ENCODE results near the gene MS4A15.
"Not testable (repeated sequence)": the region's sequence is repeated elsewhere in the genome, so short reads cannot be mapped to it uniquely, and the experiment has no call there.

MS4A15 gene, protein sequence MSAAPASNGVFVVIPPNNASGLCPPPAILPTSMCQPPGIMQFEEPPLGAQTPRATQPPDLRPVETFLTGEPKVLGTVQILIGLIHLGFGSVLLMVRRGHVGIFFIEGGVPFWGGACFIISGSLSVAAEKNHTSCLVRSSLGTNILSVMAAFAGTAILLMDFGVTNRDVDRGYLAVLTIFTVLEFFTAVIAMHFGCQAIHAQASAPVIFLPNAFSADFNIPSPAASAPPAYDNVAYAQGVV

DNA sequence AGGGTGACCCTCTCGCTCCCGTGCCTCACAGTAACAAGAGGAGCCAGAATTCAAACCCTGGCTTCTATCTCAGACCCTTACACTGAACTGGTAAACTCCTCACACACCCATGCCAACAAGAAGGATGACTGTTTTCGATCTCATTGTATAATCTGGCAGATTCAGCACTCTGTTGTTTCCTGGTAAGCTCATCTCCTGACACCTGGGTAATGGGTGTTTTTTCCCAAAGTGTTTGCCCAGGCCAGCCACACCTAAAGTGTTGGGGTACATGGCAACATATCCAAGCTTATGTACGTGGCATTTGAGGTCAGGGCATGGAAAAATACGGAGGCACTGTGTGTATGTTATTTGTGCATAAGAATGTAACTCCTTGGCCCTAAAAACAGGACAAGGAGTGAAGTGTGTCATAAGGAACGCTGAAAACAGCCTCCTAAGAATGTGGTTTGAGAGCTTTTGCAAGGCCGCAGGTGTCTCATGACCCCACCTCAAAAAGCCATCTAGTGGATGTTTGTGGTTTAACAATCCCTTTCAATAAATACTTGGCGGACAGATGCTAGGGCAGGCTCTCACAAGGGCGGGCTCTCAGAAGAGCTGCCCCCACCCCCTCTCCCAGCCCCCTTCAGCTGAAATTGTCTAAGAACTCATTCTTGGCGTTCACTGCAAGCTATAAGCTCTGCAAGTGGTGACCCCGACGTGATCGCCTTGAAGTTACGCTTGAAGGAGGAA lies at the start of gene MS4A15:
MS4A15 (plus strand) TSS at position 561 of the 726 bp plus-strand sequence. CDS start 6,867 bp downstream, outside the sequence.
- no peak for FAIRE-seq

DNA sequence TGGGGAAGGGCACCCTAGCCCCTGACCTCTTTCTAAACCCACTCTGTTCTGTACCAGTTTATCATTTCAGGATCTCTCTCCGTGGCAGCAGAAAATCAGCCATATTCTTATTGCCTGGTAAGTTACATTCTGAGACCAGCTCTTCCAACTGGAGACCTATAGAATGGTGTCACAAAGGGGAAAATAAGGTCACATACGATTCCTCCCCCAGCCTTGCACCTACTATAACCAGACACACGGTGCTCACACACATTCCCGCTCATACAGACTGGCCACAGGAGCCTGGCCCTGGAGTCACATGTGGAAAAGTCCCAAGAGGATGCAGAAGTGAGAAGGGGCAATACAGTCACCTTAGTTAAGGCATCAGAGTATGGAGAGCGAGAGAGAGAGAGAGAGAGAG lies 49.7 kb upstream of the MS4A15 start:
- no peak for FAIRE-seq

DNA sequence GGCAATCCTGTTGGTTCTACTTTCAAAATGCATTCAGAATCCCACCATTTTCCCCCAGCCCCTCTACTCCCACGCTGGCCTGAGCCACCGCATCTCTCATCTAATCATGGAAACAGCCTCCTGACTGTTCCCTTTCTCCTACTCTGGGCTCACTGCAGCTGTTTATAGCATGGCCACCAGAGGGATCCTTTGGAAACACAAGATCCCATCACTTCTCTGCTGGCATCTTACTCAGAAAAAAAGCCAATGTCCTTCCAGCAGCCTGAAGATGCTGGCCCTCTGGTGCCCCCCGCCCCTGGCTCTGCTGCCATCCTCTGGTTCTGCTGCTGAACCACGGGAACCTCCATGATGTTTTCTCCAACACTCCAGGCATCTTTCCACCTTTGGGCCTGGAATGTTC lies 46.2 kb upstream of the MS4A15 start:
- no peak for FAIRE-seq

DNA sequence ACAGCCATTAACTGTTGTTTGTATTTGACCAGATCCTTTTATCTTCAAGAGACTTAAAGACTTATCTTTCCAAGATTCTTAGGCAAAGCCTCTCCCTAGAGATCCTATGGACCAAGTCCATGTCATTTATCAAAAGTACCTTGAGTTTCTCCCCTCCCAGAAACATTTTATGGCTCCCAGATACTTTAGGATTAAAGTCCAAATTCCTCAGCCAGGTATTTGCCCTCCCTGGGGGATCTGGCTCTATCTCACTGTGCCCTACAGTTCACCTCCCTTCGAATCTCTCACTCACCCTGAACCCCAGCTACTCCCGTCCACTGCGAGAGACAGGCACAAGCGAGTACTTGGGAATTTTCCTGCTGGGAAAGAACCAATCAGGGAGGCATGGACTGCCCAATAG lies 45.4 kb upstream of the MS4A15 start:
- FAIRE-seq = no peak

DNA sequence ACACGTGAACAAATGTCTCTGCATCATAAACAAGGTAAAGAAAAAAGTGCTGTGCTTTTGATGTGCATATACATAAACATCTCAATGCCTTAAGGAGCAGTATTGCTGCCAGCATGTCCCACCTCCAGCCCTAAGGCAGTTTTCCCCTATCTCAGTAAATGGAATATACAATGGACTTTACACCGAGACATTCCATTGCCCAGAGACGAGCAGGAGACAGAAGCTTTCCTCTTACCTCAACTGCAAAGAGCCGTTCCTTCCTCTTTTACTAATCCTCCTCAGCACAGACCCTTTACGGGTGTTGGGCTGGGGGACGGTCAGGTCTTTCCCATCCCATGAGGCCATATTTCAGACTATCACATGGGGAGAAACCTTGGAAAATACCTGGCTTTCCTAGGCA lies 43.2 kb upstream of the MS4A15 start:
- FAIRE-seq = not testable (repeated sequence)

DNA sequence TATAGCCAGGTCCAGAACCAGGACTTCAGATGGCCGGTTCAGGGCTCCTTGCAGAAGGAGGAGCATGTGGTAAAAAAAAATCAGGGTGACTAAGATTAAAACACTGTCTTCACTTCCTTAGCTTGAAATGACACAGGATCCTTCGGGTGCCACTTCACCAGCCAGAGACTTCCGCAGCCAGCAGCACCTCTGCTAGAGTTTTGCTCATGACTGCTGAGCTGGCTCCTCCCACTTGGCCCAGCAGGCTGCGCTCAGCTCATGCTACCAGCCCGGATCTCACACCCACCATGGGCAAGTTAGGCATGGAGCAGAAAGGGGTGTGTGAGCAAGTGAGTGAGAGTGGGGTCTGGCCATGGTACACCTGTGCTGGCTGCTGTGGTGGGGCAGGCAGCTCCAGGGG lies 38.7 kb upstream of the MS4A15 start:
- FAIRE-seq = no peak

DNA sequence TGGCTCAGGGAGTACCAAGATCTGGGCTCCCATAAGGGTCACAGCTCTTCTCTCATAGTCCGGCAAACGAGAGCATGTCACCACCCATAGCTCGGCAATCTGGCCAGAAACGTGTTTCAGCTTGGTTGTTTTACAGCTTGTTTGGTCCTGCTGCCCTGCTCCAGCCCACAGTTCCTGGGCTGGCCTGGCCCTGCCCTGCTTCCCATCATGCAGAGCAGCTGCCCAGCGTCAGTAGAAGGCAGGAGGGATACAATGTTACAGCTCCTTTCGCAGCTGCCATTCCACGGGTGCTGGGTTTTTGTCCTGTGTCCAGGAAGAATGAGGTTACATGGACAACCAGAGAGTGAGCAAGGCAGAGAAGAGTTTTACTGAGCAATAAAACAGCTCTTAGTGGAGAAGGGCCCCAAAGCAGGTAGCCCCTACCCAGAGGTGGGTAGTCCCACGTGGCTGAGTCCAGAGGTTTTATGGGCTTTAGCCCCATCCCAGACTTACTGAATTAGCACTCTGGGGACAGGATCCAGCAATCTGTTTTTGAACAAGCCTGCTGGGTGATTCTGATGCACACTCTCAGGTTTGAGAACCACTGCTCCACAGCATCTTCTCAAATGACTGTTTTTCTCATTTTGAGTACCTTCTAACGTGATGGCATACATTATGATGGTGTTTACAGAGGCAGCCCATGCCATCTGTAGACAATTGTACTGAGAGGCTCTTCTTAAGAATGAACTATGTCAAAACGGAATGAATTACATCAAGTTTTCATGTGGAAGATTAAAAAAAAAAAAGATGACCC lies 37.9 kb upstream of the MS4A15 start:
- no peak for FAIRE-seq

DNA sequence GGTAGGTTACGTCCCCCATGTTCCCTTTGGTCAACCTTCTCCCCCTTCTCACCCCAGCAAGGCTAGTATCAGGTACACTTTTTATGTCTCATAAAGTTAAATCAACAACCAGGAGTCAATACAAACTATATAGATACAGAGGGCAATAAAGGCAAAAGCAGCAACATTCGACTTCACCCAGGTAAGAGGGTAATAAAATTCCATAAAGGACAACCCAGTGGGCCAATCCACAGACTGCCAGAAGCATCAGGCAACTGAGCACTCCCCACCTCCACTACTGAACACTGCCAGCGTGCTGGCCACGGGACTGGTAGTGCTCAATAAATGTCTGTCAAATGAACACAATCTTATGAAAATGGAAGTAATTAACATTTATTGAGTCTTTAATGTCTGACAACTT lies 37.3 kb upstream of the MS4A15 start:
- no peak for FAIRE-seq

DNA sequence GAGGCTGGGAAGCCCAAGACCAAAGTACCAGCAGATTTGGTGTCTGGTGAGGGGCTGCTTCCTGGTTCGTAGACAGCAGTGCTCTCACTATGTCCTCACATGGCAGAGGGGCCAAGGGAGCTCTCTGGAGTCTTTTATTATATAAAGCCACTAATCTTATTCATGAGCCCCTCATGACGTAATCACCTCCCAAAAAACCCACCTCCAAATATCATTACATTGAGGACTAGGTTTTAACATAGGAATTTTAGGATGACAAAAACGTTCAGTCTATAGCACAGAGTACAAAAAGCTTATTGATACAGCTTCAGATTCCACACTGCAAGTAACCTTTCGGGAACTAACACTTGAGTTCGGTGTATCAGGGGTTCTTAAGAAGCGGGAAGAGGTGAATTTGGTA lies 36.2 kb upstream of the MS4A15 start:
- FAIRE-seq = no peak

DNA sequence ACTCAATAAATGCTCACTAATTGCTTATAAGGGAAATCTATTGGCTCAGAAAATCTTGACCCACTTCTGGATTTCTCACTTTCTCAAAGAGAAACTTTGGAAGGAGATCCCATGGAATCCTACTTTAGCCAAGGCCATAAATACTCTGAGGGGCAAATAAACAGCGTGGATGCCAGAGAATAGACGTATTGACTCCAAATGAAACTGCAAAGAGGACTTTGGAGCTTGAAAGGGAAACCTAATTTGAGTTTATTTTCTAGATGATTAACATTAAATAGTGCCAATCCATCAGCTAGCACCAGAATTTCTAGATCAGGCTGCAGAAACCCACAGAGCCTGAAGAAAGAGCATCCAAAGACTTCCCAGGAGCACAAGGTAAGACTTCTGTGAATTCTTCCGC lies 32.2 kb upstream of the MS4A15 start, which contains the start of gene MS4A18:
MS4A18 (plus strand) TSS at position 301 of the 400 bp plus-strand sequence.
- no peak for FAIRE-seq

DNA sequence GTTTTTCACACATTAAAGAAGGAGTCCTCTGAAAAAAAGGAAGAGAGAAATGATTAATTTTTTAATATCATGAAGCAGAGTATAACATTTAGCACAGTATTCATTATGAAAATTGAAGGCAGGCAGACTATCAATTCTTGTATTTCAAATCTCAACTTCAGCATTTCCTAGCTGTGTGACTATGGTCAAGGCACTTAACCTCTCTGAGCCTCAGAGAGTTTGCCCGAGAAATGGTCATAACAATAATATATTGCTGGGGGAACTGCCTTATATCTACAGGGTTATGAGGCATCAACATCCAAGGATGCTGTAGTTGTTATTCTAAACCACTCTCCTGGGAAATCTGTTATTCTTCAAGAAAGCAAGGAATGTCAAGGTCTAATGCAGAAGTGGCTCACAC lies 31.1 kb upstream of the MS4A15 start:
- FAIRE-seq = no peak

DNA sequence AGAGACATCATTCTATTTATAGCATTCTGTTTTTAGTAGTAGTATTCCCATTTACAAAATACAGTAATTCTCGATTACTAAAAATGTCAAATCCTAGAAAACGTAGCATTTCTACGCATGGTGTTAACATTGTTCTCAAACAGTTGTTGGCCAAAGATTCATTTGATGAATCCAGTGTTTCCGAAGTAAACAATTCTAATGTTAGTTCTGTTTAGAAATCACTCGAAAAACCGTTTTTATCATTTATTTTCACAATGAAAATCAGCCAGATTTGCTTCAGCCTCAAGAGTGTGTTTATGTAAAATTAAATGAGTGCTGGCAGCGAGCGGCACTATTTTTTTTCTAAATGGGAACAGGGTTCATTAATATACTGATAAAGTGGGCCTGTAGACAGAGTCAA lies 25.1 kb upstream of the MS4A15 start:
- no peak for FAIRE-seq

DNA sequence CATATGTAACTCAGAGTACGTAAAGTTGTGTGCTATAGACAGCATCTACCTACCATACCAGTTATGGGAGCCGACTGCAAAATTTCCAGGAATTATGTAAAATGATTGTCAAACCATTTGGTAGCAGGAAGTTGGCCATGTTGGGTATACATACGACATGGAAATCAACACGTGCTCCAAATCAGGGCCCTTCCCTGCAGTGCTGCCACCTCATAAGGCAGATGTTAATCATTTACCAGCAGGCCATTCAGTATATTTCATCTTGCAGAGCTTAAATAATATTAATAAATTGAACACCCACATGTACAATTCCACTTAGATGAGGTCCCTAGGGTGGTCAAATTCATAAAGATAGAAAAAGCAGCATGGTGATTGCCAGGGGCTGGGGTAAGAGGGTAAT lies 22.4 kb upstream of the MS4A15 start:
- no peak for FAIRE-seq

DNA sequence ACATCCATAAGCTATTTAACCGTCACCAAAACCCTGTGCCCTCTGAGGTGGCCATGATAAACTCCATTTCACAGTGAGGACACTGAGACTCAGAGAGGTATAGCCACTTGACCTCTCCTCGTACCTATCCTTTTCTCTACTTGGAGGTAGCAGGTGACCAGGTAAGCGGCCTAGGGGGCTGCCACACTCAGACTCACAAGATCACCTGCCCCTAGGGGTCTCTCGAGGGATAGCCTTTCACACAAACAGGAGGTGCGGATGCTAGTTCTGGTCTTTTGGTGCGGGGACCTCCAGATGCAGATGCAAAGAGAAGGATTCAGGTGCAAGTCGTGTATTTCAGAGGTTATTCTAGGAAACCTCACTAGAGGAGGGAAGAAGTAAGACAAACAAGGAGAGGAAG lies 17.6 kb upstream of the MS4A15 start:
- no peak for FAIRE-seq

DNA sequence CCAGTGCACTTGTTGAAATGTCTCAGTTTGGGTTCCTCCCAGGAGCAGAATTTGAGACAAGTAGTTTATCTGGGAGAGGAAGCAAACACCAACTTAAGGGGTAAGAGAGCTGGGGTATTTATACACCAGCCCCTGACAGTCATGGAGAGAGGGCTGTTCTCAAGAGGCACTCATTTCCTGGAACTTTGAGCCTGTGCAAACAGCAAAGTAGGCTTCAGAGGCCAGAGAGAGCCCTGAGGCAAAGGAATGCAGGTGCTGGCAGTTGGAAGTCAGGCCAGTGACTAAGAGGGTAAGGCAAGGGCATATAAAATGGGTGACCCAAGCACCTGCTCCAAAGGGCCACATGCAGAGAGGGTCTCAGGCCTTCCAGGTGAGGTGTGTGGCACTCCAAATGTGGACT lies 16.1 kb upstream of the MS4A15 start:
- FAIRE-seq = no peak

DNA sequence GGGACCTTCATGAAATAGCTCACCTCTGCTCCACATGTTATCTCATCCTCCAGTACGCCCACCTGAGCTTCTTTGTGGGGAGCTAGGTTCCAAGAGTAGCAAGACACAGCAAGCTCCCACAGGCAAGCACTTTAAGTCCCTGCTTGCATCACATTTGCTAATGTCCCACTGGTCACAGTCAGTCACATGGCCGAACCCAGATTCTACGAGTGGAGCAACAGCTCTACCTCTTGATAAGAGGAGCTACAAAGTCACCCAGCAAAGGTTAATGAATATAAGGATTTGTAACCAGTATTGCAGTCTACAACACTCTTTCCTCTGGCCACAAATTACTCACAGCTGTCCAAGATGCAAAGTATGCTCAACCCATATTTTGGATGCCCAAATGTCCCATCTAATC lies 15.2 kb upstream of the MS4A15 start:
- FAIRE-seq = no peak

DNA sequence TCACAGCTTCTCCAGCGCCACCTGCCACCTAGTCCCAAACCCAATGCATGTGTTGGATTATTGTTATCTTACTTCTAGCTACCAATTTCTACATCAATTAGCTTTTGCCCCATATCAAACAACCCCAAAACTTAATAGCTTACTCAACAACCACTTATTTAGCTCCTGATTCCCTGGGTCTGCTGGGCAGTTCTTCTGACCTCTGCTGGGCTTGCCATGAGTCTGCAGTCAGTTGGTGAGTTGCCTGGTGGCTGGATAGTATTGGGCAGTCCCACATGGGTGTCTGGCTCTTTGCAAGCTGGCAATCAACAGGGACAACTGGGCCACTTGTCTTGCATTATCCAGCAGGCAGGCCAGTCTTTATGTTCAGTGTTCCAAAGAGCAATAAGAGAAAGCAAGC lies 13.6 kb upstream of the MS4A15 start:
- no peak for FAIRE-seq

DNA sequence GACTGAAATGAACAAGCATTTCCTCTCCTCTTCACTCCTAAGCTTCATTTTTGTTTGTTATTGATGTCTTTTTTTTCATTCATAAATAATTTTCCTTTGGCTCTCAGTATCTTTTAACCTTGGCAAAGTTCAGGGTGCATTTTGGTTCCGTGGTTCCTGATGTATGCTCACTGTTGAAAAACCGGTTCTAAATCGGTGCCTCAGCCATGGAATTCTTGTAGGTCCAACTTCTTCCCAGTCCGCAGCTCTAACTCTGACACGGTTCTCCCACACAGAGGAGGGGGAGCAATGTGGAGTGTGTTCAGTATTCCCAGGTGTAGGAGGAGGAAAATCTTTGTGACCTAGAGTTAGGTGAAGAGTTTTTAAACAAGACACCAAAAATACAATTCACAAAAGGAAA lies 12.6 kb upstream of the MS4A15 start:
- FAIRE-seq = no peak

DNA sequence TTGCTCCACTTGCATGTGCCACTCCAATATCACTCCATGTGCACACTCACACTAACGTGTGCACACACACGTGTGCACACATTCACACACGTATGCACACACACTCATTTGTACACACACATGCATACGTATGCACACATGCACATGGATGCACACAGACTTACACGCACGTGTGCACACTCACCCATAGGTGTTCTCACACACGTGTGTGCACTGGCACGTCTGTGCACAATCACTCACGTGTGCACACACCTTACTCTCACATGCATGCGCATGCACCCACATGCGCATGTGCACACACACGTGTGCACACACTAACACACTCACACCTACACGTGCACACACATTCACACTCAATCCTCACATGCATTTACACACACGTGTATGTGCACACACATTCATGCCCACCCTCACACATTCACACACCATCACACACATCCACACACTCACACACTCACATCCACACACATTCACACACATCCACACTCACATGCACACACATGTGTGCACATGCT lies 9.3 kb upstream of the MS4A15 start:
- no peak for FAIRE-seq

DNA sequence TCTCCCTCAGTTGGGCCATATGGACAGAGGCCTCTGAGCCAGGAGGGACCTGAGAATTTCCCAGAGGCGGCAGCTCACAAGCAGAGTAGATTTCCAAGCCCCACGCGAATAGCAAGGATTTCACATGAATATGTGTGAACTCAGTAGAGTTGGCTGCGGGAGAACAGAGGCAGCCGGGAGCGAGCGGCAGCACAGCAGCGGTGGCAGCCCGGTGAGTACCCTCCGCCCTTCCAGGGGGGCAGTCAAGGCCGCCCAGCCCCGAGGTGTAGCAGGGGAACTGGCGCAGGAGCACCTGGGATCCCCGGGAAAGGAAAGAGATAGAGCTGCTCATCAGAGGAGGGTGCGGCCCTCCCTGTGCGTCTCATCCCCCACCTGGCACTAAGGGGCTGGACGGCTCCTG lies 8.4 kb upstream of the MS4A15 start:
- no peak for FAIRE-seq

DNA sequence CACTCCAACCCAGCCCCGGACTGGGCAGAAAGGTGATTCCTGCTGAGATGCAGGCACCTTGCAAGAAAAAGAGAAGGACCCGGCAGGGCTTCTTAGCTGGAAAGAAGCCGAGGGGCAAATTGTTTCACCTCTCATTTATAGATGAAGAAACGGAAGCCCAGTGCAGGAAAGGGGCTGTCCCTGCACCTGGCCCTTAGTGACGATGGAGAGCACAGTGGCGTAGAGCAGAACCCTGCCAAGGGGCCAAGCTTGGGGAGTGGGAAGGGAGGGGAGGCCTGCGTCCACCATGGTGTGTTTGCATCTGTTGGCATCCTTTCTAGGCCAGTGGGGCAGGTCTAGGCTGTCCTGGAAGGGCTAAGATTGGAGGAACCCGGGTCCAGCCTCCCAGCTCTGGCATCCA lies 7.8 kb upstream of the MS4A15 start:
- FAIRE-seq = no peak

DNA sequence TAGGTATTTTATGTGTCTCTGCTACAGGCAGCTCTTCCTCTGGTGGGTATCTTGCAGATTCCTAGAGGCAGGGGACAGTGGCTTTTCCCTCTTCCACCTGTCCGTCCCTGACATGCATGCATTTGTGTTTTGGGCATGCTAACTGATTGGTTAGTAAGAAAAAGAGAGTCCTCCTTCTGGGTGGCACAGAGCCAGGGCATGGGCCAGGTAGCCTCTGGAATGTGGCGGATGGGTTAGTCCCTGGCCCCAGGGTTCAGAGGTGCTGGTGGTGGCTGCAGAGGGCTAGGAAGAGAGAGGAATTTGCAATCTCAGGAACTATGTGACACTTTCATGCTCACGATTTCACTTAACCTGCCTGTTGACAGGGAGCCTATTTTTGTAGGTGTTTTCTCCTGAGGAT lies 5.8 kb upstream of the MS4A15 start:
- FAIRE-seq = no peak

DNA sequence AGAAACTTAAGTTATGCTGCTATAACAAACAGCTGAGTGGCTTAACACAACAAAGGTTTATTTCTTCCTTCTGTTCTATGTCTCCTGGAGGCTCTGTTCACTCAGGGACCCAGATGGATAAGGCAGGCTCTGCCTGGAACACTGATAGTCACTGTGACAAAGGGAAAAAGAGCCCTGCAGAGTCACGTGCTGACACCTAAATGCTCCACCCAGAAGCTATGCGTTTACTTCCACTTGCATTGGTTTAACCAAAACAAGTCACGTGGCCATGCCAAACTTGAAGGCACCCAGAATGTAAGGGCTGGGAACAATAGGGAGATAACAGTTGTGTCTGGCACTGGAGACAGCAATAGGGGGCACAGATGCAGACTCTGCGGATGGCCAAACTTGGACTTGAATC lies 3.4 kb upstream of the MS4A15 start:
- no peak for FAIRE-seq

DNA sequence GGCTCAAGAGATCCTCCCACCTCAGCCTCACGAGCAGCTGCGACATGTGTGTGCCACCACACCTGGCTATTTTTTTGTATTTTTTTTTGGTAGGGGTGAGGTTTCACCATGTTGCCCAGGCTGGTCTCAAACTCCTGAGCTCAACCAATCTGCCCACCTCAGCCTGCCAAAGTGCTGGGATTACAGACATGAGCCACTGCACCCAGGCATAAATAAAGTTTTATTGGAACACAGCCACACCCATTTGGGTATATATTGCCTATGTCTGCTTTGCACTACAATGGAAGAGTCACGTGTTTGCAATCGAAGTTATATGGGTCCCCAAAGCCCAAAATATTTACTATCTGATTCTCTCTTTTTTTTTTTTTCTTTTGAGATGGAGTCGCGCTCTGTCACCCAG lies 1.8 kb upstream of the MS4A15 start:
- no peak for FAIRE-seq

Data from TTC549 (cell line).